Keratinocyte (primary cell): ENCODE data around the gene INSL4.

ENCODE experiments used
- EZH2 ChIP-seq: IDR thresholded peaks from one replicate; pipeline ENCODE4 v1.6.1; 2012; ENCODE audit warnings: inconsistent platforms, mild to moderate bottlenecking, low read length, moderate library complexity
- TF ChIP-seq, protein P1 (sequence below), 3 experiments: IDR thresholded peaks in 1 of 3; conservative IDR thresholded peaks in 1 of 3; optimal IDR thresholded peaks in 1 of 3; 2 replicates in 2 of 3; 3 replicates in 1 of 3; pipeline versions ENCODE3 to v1.5.1; 2011; ENCODE audit warnings: low read length in 3 of 3, mild to moderate bottlenecking in 3 of 3, moderate library complexity in 2 of 3, control low read depth in 1 of 3, inconsistent platforms in 1 of 3; ENCODE audit not compliant: insufficient read depth in 2 of 3; ENCODE audit errors: extremely low read depth in 1 of 3

DNA sequence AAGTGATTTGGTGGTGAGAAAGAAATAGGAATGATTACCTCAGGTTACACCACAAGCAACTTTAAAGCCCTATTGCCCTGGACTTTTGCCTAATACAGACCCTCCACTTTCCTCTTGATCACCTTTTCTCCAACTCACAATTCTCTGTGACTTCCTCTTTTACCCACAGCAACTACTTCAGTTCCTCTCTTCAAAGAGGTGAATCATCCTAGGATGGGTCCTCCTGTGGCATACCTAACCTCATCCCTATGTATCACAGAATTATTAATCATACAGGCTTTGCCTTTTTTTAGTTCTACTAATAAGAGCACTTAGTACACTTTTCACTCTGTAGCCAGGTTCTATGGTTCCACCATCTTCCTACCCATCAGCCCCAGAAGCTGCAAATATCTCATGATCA is 26.1 kb upstream of the INSL4 start:
- TF ChIP-seq, protein P1, sequence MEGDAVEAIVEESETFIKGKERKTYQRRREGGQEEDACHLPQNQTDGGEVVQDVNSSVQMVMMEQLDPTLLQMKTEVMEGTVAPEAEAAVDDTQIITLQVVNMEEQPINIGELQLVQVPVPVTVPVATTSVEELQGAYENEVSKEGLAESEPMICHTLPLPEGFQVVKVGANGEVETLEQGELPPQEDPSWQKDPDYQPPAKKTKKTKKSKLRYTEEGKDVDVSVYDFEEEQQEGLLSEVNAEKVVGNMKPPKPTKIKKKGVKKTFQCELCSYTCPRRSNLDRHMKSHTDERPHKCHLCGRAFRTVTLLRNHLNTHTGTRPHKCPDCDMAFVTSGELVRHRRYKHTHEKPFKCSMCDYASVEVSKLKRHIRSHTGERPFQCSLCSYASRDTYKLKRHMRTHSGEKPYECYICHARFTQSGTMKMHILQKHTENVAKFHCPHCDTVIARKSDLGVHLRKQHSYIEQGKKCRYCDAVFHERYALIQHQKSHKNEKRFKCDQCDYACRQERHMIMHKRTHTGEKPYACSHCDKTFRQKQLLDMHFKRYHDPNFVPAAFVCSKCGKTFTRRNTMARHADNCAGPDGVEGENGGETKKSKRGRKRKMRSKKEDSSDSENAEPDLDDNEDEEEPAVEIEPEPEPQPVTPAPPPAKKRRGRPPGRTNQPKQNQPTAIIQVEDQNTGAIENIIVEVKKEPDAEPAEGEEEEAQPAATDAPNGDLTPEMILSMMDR (optimal IDR thresholded peaks at IDR 0.05 in 1 of 3, IDR thresholded peaks at IDR 0.05 in 1 of 3, conservative IDR thresholded peaks at IDR 0.05 in 1 of 3; ENCODE audit: extremely low read depth in 1 of 3, insufficient read depth in 2 of 3, low read length in 3 of 3) = no peak
- no peak for TF ChIP-seq EZH2
